ENCODE results near the gene DENND5A.

The DENND5A gene

GRCh38 chr11:9094420-9094819 is 170.7 kb downstream of the DENND5A start:
- no peak for DNase-seq

DNA sequence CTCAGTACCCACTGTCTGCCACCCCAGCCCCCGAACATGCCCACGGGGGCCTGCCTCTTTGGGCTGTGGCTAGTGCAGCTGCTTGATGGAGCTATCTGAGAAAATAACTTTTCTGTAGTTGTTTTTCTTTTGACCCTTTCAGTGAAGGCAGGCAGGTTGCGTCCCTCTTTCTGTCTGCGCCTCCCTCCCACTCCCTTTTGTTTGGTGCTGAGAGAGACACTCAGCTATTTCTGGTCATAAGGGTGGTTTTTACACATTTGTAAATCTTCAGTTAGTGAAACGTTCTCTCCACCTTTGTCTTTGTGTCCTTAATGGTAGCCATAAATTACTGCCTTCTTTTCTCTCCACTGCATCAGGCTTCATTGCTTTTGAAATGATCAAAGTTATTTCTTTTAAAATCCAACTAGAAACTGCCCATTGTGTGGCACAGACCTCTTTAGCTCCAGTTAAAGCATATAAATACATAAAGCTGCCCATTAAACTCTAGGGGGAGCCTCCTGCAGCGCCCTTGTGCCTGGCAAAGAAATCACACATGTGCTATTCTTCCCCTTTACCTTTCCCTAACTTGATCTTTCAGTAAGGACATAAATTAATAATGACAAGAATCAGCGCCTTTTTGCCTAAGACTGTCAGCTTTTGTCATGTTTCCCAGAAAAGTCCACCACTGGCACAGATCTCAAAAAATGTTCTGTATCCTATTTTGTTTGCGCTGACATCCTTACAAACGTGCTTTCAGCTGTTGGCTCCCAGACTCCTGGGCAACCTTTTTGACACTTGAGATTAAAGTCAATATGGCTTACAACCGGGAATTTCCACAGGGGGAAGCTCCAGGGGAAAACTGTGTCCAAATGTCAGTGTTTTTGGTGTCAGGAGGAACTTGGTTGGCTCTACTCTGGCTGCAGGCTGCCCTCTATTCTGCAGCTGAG is 172.0 kb downstream of the DENND5A start:
- DNase-seq = no peak

DNA sequence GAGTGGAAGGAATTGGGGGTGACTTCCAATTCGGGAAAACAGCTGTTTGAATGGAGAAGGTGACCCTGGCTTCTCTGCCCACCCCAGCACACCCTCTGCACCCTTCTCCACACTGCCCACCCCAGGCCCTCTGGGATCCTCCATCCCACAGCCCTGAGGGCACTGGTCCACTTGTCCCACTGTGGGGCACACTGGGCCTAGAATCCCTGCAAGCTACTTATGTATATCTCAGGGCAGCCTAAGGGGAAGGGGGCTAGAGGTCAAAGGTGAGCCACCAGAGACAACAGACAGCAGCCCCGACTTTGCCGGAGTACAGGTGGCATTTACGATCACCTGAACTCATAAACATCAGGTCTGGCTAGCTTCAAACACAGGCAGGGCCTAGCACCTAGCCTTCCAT is 173.1 kb downstream of the DENND5A start:
- no peak for DNase-seq

- no peak for DNase-seq
Observed at GRCh38 chr11:9091044-9091922, 173.9 kb downstream of the DENND5A start, which contains the start of gene SCUBE2. TSS of gene SCUBE2 (minus strand) at chr11:9091599. CDS start at chr11:9091528, 71 bp downstream.

GRCh38 chr11:9090488-9091043 is 174.6 kb downstream of the DENND5A start:
- DNase-seq = no peak

DNA sequence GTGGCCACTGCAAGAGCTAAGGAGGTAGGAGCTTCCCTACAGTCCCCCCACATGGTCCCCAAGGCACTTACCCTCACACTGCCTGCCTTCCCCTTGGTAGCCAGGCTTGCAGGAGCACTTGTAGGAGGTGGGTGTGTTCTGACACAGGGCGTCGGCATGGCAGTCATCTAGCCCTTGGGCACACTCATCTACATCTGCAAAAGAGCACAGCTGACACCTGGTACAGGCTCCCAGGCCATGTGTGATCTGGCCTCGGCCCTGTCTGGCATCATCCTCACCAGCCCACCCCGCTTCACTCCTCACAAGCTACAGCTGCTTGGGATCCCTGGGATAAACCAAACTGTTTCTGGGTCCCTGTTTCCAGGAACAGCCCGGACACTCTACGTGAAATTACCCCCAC is 175.5 kb downstream of the DENND5A start:
- DNase-seq = no peak

GRCh38 chr11:9089061-9089460 is 176.1 kb downstream of the DENND5A start:
- no peak for DNase-seq
